Measurements from ENCODE around the gene ARHGEF25.

Gene ARHGEF25

GRCh38 chr12:57571926-57572762 lies 39.1 kb upstream of the ARHGEF25 start:
- CTCF ChIA-PET: interaction anchor here (1.0 to 2.1 kb wide), 3 partner anchors 8 to 50 kb away, joined by 4 to 23 read pairs (median 7); no protein-coding TSS in a partner anchor
- no peaks in the 10 kb centered on the region for H3K4me1 ChIP-seq (ENCODE audit: control insufficient read depth, insufficient read depth, low read length)
- peaks cover 15 to 58% of the 10 kb centered on the region in 2 experiments for H3K36me3 ChIP-seq (ENCODE audit: control insufficient read depth in 2 of 2, insufficient read depth in 1 of 2, low read length in 2 of 2)
- H3K27ac ChIP-seq (ENCODE audit: extremely low read depth, low read depth, low read length): no peak overlapping the region
- POLR2A ChIA-PET: no interaction called here
- TF ChIP-seq ZXDB (tag by site-specific recombination; IDR thresholded peaks at IDR 0.05) (no peak), ZNF184 (tag by site-specific recombination; IDR thresholded peaks at IDR 0.05) (no peak)
- TF ChIP-seq, protein P1, sequence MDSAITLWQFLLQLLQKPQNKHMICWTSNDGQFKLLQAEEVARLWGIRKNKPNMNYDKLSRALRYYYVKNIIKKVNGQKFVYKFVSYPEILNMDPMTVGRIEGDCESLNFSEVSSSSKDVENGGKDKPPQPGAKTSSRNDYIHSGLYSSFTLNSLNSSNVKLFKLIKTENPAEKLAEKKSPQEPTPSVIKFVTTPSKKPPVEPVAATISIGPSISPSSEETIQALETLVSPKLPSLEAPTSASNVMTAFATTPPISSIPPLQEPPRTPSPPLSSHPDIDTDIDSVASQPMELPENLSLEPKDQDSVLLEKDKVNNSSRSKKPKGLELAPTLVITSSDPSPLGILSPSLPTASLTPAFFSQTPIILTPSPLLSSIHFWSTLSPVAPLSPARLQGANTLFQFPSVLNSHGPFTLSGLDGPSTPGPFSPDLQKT (IDR thresholded peaks at IDR 0.05; ENCODE audit: borderline replicate concordance, low read depth, low read length): no peak
- TF ChIP-seq, protein P2, sequence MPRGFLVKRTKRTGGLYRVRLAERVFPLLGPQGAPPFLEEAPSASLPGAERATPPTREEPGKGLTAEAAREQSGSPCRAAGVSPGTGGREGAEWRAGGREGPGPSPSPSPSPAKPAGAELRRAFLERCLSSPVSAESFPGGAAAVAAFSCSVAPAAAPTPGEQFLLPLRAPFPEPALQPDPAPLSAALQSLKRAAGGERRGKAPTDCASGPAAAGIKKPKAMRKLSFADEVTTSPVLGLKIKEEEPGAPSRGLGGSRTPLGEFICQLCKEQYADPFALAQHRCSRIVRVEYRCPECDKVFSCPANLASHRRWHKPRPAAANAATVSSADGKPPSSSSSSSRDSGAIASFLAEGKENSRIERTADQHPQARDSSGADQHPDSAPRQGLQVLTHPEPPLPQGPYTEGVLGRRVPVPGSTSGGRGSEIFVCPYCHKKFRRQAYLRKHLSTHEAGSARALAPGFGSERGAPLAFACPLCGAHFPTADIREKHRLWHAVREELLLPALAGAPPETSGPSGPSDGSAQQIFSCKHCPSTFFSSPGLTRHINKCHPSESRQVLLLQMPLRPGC (tag by site-specific recombination; IDR thresholded peaks at IDR 0.05): no peak
- no peaks in the 10 kb centered on the region for H3K9me3 ChIP-seq (ENCODE audit: control insufficient read depth, insufficient read depth, low read depth, low read length)
- no peak overlapping the region for H3K4me3 ChIP-seq (ENCODE audit: low read depth, low read length)

DNA sequence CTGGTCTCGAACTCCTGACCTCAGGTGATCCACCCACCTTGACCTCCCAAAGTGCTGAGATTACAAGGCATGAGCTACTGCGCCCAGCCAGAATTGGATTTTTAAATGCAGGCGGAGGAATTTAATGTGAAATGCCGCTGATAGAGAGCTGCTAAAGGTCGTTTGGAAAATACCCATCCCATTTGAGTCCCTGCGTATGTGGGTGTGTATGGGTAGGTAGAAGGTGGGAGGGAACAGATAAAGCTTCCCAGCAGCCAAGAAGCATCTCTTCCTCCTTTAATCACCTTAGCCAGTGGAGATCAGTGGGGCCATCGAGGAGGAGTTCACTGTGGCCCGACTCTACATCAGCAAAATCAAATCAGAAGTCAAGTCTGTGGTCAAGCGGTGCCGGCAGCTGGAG lies 36.4 kb upstream of the ARHGEF25 start:
- ChIA-PET POLR2A (interaction anchor here (1.4 kb wide), 1 partner anchor 58 kb away, joined by 3 read pairs; the partner anchor contains the start of gene B4GALNT1), CTCF (interaction anchor here (0.8 to 3.5 kb wide), 2 partner anchors 10 to 24 kb away, joined by 3 to 37 read pairs; no protein-coding TSS in a partner anchor)
- Histone ChIP-seq H3K27ac (ENCODE audit: extremely low read depth, low read depth, low read length) (no peak overlapping the region), H3K9me3 (ENCODE audit: control insufficient read depth, insufficient read depth, low read depth, low read length) (no peaks in the 10 kb centered on the region), H3K4me1 (ENCODE audit: control insufficient read depth, insufficient read depth, low read length) (no peaks in the 10 kb centered on the region), H3K4me3 (ENCODE audit: low read depth, low read length) (no peak overlapping the region), H3K36me3 (ENCODE audit: control insufficient read depth in 2 of 2, insufficient read depth in 1 of 2, low read length in 2 of 2) (peaks cover 18 to 62% of the 10 kb centered on the region in 2 experiments)
- TF ChIP-seq ZFHX2 (tag by site-specific recombination; conservative IDR thresholded peaks at IDR 0.05) (peak; percentile 42), ZNF248 (tag by site-specific recombination; IDR thresholded peaks at IDR 0.05) (no peak), SP3 (tag by site-specific recombination; IDR thresholded peaks at IDR 0.05) (no peak), ZNF571 (tag by site-specific recombination; IDR thresholded peaks at IDR 0.05) (no peak), ZNF610 (tag by site-specific recombination; IDR thresholded peaks at IDR 0.05; ENCODE audit: borderline replicate concordance) (no peak), EGR2 (tag by site-specific recombination; IDR thresholded peaks at IDR 0.05; ENCODE audit: low read depth) (peak; percentile 66)

DNA sequence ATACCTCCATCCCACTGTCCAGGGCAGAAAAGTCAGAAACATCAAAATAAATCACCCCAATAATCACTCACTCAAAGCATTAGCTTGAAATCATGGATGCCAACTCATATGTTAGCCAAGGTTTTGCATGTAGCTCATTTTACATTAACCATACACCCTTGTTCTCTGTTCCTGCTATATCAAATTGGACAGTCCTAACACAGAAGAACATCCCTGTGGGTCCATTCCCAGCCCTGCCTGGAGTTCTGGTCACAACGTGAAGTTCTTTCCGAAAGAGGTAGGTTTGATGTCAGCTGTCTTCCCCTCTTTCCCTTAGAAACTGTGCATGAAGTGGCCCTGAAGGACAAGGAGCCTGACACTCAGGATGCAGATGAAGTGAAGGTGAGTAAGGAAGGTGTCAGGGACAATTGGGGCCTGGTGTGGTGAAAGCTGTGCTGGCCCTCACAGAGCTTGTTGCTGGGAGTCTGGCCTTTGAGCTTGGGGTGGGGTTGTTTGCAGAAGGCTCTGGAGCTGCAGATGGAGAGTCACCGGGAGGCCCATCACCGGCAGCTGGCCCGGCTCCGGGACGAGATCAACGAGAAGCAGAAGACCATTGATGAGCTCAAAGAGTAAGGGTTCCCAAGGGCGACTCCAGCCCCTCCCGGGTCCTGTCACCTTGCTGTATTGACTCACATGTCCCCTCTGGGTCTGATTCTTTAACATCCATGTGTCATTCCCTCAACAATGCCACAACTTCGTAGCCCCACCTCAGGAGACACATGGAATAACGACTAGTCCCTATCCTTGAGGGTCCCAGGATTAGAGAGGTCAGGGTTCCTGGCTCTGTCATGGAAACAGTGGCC lies 35.2 kb upstream of the ARHGEF25 start:
- no peak overlapping the region for H3K27ac ChIP-seq (ENCODE audit: extremely low read depth, low read depth, low read length)
- H3K4me3 ChIP-seq (ENCODE audit: low read depth, low read length): no peak overlapping the region
- ChIA-PET CTCF (interaction anchor here (0.8 to 3.5 kb wide), 4 partner anchors 9 to 55 kb away, joined by 3 to 37 read pairs (median 4); no protein-coding TSS in a partner anchor), POLR2A (interaction anchor here (0.7 to 1.4 kb wide), 3 partner anchors 17 to 57 kb away, joined by 3 read pairs; partner anchors contain the start of genes B4GALNT1 and DCTN2)
- H3K4me1 ChIP-seq (ENCODE audit: control insufficient read depth, insufficient read depth, low read length): no peaks in the 10 kb centered on the region
- peaks cover 14 to 66% of the 10 kb centered on the region in 2 experiments for H3K36me3 ChIP-seq (ENCODE audit: control insufficient read depth in 2 of 2, insufficient read depth in 1 of 2, low read length in 2 of 2)
- no peak for TF ChIP-seq ZNF488 (tag by site-specific recombination; IDR thresholded peaks at IDR 0.05)
- TF ChIP-seq ZNF16 (tag by site-specific recombination; IDR thresholded peaks at IDR 0.05; ENCODE audit: low read depth): no peak
- TF ChIP-seq ZSCAN30 (tag by site-specific recombination; IDR thresholded peaks at IDR 0.05): no peak
- TF ChIP-seq, protein P3, sequence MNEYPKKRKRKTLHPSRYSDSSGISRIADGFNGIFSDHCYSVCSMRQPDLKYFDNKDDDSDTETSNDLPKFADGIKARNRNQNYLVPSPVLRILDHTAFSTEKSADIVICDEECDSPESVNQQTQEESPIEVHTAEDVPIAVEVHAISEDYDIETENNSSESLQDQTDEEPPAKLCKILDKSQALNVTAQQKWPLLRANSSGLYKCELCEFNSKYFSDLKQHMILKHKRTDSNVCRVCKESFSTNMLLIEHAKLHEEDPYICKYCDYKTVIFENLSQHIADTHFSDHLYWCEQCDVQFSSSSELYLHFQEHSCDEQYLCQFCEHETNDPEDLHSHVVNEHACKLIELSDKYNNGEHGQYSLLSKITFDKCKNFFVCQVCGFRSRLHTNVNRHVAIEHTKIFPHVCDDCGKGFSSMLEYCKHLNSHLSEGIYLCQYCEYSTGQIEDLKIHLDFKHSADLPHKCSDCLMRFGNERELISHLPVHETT (tag by site-specific recombination; IDR thresholded peaks at IDR 0.05): no peak
- TF ChIP-seq ZNF19 (tag by site-specific recombination; IDR thresholded peaks at IDR 0.05; ENCODE audit: low read depth): no peak
- no peak for TF ChIP-seq ZNF184 (tag by site-specific recombination; IDR thresholded peaks at IDR 0.05)
- TF ChIP-seq ZNF585B (tag by site-specific recombination; IDR thresholded peaks at IDR 0.05): no peak
- TF ChIP-seq ZBTB21 (tag by site-specific recombination; IDR thresholded peaks at IDR 0.05): no peak
- TF ChIP-seq MZF1 (tag by site-specific recombination; IDR thresholded peaks at IDR 0.05; ENCODE audit: borderline replicate concordance): no peak
- no peak for TF ChIP-seq ZNF571 (tag by site-specific recombination; IDR thresholded peaks at IDR 0.05)
- TF ChIP-seq ZNF692 (tag by site-specific recombination; IDR thresholded peaks at IDR 0.05): no peak
- no peaks in the 10 kb centered on the region for H3K9me3 ChIP-seq (ENCODE audit: control insufficient read depth, insufficient read depth, low read depth, low read length)

All from HEK293 (cell line).